GF-D8 (cell line): ENCODE measurements around the gene ZFYVE16.
"Not testable (repeated sequence)": the region's sequence is repeated elsewhere in the genome, so short reads cannot be mapped to it uniquely, and the experiment has no call there.

Experiments used
- DNase-seq: peaks from one replicate; lab custom pipeline; 2025; lab: John Stamatoyannopoulos, UW

Gene ZFYVE16

GRCh38 chr5:80407735-80408483 lies at the start of gene ZFYVE16:
TSS of gene ZFYVE16 (plus strand) at chr5:80408064. CDS start at chr5:80434148, 26,084 bp downstream.
- peak; percentile 73 for DNase-seq

DNA sequence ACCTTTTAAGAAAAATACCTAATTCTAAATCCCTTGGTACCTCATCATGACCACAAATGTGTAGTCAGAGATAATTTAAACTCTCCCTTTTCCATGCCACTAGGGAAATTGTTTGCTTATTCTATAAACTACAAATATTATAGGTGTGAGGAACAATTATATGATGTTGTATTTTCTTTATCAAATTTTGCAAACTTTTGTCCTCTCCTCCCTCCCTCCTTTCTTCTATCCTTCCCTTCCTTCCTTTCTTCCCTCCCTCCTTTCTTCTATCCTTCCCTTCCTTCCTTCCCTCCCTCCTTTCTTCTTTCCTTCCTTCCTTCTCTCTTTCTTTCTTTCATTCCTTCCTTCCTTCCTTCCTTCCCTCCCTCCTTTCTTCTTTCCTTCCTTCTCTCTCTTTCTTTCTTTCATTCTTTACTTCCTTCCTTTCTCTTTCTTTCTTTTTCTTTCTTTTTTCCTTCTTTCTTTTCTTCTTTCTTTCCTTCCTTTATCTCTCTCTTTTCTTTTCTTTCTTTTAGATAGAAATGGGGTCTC lies 46.9 kb upstream of the ZFYVE16 start:
- no peak for DNase-seq

- DNase-seq: no peak
These were observed 43.0 kb upstream of the ZFYVE16 start for GRCh38 chr5:80364892-80365291.

- no peak for DNase-seq
These were observed 39.0 kb upstream of the ZFYVE16 start for GRCh38 chr5:80368661-80369480.

- DNase-seq: no peak
These were observed 38.3 kb upstream of the ZFYVE16 start for GRCh38 chr5:80369521-80369920.

GRCh38 chr5:80370390-80370789 lies 37.5 kb upstream of the ZFYVE16 start:
- DNase-seq: no peak

DNA sequence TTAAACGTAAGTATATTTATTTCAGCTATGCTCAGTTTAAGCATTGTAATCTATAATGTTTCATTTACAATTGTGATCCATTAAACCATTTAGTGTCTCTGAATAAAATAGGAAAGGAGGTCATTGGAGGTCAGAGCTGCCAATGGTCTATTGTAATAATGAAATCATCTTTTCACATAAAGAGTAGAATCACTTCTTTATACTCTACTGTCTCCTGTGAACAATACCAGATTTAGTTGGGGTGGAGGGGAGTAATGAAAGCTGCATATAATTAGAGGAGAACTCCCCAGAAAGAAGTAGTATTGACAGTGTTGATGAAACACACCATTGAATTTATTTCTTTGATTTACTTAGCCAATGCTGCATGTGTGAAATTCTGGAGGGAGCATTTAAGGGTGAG lies 35.1 kb upstream of the ZFYVE16 start:
- no peak for DNase-seq

- DNase-seq: no peak
These were observed 33.7 kb upstream of the ZFYVE16 start for GRCh38 chr5:80374188-80374587.

DNA sequence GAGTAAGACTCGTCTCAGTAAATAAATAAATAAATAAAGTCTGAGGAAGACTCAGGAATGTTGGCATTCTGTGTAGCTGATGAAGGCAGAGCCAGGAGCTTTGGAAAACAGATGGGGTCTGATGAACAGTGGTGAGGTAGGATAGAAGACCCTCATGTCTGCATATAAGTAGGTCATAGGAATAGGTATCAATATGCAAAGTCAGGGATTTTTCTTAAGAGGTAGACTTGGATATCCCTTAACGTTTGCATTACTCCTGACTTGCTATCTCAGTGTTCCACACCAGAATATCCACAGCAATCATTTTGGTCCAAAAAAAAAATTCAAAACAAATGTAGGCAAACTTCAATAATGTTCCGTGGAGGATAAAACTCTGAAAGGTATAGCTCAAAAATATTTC lies 31.3 kb upstream of the ZFYVE16 start:
- DNase-seq: no peak

DNA sequence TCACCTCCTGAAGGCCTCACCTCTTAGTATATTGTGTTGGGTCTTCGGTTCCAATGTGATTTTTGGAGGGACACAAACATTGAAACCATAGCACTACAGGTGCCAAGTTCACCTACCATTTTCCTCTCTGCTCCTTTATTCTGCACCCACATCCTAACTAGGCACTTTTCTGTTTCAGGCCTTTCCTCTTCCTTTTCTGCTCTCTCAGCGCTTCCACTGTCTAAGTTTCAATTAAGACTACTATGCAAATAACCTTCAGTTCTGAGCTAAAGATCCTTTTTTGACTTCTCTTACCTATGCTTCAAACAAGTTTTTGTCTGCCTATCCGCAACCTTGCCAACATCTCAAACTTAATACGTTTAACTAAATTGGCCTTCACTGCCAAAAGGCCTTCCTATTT lies 25.4 kb upstream of the ZFYVE16 start:
- no peak for DNase-seq

DNA sequence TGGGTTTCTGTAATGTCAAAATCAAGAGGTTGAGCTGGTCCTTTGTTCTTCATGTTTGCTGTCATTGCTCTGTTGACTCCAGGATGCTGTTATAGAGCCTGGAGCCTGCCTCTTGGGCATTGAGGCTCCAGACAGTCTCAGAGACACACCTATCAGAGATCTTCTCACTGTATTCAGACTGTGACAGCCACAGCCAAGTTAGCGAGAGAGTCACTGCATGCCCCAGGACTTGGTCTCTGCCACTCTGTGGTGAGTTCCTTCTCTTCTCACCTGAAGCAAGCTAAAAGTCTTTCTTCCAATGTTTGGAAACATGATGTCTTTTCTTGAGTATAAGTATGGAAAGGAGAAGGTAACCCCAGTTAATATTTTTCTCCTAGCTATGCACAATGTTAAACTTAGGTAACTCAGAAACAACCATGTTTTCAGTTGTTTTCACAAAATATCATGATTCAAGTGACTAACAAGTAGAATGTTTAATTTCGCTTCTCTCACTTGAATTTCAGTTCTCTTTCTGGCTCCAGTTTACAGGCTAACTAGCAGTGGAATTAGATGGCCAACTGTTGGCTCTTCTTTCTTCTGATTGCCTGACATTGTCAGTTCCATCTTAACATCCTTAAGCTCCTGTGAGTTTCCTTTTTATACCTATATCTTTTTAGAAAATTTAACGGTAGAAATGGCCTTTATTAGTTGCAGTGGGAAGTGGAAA lies 20.6 kb upstream of the ZFYVE16 start:
- DNase-seq: no peak

- DNase-seq: no peak
These were observed 18.3 kb upstream of the ZFYVE16 start for GRCh38 chr5:80389580-80389979.

DNA sequence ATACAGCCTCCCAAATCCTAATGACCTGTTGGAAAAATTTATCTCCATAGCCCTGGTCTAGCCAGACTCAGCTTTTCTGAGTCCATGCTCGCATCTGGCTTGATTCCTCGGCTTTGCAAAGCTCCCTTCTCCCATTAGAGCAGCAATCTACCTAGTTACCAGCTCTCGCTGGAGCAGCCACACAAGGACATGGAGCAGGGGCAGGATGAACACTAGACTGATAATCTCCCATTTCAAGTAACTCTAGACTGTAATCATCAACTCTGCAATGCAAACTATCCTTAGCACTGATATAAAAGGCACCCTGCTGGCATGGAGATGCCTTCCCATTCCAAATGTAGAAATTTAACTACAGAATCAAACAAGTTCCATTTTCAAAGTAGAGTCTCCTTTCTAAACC lies 17.5 kb upstream of the ZFYVE16 start:
- DNase-seq: not testable (repeated sequence)

DNA sequence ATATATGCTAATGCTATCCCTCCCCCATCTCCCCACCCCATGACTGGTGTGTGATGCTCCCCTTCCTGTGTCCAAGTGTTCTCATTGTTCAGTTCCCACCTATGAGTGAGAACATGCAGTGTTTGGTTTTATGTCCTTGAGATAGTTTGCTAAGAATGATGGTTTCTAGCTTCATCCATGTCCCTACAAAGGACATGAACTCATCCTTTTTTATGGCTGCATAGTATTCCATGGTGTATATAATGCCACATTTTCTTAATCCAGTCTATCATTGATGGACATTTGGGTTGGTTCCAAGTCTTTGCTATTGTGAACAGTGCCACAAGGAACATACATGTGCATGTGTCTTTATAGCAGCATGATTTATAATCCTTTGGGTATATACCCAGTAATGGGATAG lies 16.6 kb upstream of the ZFYVE16 start:
- DNase-seq: not testable (repeated sequence)

DNA sequence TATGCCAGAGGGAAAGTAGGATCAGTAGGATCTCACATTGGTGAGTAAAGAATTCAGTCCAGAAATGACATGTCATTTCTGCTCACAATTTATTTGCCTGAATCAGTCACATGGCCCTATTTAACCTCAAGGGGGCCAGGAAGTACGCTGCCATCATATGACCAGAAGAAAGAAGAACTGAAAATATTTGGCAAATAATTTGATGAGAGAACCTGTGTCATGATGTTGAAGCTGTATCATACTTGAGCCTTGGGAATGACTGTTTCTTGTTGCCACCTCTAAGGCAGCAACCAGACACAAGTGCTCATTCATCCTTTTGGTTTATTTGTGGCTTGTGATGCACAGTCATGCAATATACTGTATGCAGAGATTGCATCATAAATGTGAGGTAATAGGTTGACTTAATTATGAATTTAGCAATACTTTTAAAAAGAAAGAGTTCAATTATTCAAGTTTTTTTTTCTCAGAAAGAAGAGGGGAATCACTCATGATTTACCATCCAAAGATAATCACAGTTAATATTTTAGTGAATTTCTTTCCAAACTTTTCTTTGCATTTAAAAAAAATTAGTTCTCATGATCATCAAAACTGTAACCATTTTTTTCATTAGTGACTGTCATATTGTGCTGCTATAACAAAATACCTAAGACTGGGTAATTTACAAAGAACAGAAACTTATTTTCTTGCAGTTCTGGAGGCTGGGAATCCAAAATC lies 8.2 kb upstream of the ZFYVE16 start:
- DNase-seq: peak; percentile 3

DNA sequence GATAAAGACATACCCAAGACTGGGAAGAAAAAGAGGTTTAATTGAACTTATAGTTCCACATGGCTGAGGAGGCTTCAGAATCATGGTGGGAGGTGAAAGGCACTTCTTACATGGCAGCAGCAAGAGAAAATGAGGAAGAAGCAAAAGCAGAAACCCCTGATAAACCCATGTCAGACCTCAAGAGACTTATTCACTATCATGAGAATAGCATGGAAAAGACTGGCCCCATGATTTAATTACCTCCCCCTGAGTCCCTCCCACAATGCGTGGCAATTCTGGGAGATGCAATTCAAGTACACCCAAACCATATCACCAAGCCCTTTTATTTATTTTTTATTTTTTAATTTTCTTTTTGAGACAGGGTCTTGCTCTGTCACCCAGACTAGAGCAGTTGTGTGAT lies 7.5 kb upstream of the ZFYVE16 start:
- DNase-seq: not testable (repeated sequence)

GRCh38 chr5:80403782-80404181 lies 4.1 kb upstream of the ZFYVE16 start:
- DNase-seq: no peak

GRCh38 chr5:80406980-80407734 lies 707 bp upstream of the ZFYVE16 start:
- peak; percentile 50 for DNase-seq

DNA sequence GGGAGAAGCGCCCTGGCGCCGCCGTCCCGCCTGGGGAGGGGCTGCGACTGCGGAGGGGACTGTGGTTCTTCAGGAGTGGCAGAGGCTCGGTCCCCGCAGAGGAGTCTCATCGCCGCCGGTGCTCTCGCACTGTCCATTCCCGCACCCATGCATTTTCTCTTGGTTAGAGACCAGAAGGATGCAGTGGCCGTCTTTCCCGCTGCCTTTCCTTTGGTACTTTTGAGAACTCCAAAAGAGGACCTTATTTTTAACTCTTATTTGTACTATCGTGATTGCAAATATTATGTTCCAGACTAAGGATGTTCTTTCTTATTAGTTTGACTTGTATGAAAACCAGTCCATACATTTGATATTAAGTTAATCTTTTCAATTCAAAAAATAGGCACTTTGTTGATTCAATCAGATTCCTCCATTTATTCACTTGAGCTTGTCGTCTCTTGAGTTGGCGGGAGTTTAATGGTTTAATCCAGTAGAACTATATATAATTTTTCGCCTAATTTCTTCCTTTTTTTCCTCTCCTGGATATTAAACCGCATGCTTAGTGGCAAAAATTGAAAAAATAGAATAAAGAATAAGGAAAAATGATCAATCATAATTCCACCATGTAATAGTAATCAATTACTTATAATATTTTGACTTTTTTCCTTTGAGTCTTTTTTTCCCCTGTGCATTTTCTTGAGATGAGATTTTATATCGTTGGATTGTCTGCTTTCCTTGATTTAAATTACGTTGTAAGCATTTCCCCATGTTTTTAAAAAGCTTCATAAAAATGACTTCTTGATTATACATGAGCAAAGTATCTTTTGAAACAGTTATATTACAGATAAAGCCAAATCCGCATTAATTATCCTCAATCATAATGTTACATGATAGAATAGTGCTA lies 861 bp downstream of the ZFYVE16 start:
- DNase-seq: no peak

- DNase-seq: no peak
These were observed 1.6 kb downstream of the ZFYVE16 start for GRCh38 chr5:80409367-80409966.
